WTC11 (cell line): Measurements from ENCODE around the gene NEU2.

Experiments used
- CREB1 ChIP-seq: sonication (generic); formaldehyde crosslinking; IDR thresholded peaks from 2 replicates; pipeline ENCODE4 v1.8.0; 2023; ENCODE audit warnings: mild to moderate bottlenecking, missing genetic modification reagents
- FOXK1 ChIP-seq: sonication (generic); formaldehyde crosslinking; IDR thresholded peaks from 2 replicates; pipeline ENCODE4 v1.8.0; 2022; ENCODE audit warnings: mild to moderate bottlenecking, moderate library complexity, missing genetic modification reagents
- NFATC4 ChIP-seq: fragments of 250-450 bp; sonication (Bioruptor Pico); IDR thresholded peaks from 2 replicates; pipeline ENCODE4 v1.9.0; 2021; ENCODE audit warnings: mild to moderate bottlenecking
- NR2C2 ChIP-seq: sonication (generic); formaldehyde crosslinking; IDR thresholded peaks from 2 replicates; pipeline ENCODE4 v1.8.0; 2022; ENCODE audit warnings: mild to moderate bottlenecking, missing genetic modification reagents
- NR3C1 ChIP-seq: sonication (generic); formaldehyde crosslinking; conservative IDR thresholded peaks from 2 replicates; pipeline ENCODE4 v1.8.1; 2023; ENCODE audit warnings: low read depth, mild to moderate bottlenecking, missing genetic modification reagents
- SMAD4 ChIP-seq: sonication (generic); formaldehyde crosslinking; IDR thresholded peaks from 2 replicates; pipeline ENCODE4 v1.8.0; 2022; ENCODE audit warnings: mild to moderate bottlenecking, missing genetic modification reagents
- ZNF121 ChIP-seq: sonication (generic); formaldehyde crosslinking; IDR thresholded peaks from 2 replicates; pipeline ENCODE4 v1.8.0; 2023; ENCODE audit warnings: missing genetic modification reagents
- ZNF317 ChIP-seq: sonication (generic); formaldehyde crosslinking; IDR thresholded peaks from 2 replicates; pipeline ENCODE4 v1.8.1; 2023; ENCODE audit warnings: low read depth, mild to moderate bottlenecking, moderate library complexity, missing genetic modification reagents, borderline replicate concordance
- ZNF425 ChIP-seq: fragments of 250-450 bp; sonication (Bioruptor Pico); conservative IDR thresholded peaks from 2 replicates; pipeline ENCODE4 v1.9.0; 2021; ENCODE audit warnings: mild to moderate bottlenecking
- TF ChIP-seq, protein P1 (sequence below): fragments of 200-600 bp; IDR thresholded peaks from 2 replicates; pipeline ENCODE4 v1.8.0; 2022; ENCODE audit warnings: antibody characterized with exemption
- TF ChIP-seq, protein P2 (sequence below): sonication (generic); formaldehyde crosslinking; IDR thresholded peaks from 2 replicates; pipeline ENCODE4 v1.8.0; 2022; ENCODE audit warnings: mild to moderate bottlenecking, missing genetic modification reagents

- no peak for TF ChIP-seq NFATC4 (CRISPR knock-in tag)
- no peak for TF ChIP-seq ZNF317
- TF ChIP-seq CREB1 (CRISPR knock-in tag): no peak
- TF ChIP-seq FOXK1 (CRISPR knock-in tag): no peak
- TF ChIP-seq, protein P1, sequence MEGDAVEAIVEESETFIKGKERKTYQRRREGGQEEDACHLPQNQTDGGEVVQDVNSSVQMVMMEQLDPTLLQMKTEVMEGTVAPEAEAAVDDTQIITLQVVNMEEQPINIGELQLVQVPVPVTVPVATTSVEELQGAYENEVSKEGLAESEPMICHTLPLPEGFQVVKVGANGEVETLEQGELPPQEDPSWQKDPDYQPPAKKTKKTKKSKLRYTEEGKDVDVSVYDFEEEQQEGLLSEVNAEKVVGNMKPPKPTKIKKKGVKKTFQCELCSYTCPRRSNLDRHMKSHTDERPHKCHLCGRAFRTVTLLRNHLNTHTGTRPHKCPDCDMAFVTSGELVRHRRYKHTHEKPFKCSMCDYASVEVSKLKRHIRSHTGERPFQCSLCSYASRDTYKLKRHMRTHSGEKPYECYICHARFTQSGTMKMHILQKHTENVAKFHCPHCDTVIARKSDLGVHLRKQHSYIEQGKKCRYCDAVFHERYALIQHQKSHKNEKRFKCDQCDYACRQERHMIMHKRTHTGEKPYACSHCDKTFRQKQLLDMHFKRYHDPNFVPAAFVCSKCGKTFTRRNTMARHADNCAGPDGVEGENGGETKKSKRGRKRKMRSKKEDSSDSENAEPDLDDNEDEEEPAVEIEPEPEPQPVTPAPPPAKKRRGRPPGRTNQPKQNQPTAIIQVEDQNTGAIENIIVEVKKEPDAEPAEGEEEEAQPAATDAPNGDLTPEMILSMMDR: no peak
- no peak for TF ChIP-seq NR2C2 (CRISPR knock-in tag)
- no peak for TF ChIP-seq NR3C1 (CRISPR knock-in tag)
- TF ChIP-seq ZNF425: no peak
- TF ChIP-seq, protein P2, sequence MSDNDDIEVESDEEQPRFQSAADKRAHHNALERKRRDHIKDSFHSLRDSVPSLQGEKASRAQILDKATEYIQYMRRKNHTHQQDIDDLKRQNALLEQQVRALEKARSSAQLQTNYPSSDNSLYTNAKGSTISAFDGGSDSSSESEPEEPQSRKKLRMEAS (CRISPR knock-in tag): no peak
- no peak for TF ChIP-seq ZNF121 (CRISPR knock-in tag)
- TF ChIP-seq SMAD4 (CRISPR knock-in tag): no peak
These were observed 20.0 kb upstream of the NEU2 start for GRCh38 chr2:233012301-233012971.
